LoVo (cell line): ENCODE results near the gene TMEM8B.

Experiments used
- DNase-seq: peaks from one replicate; pipeline ENCODE4 v3.0.0-alpha.2; 2016; ENCODE audit warnings: low spot score

TMEM8B gene

DNA sequence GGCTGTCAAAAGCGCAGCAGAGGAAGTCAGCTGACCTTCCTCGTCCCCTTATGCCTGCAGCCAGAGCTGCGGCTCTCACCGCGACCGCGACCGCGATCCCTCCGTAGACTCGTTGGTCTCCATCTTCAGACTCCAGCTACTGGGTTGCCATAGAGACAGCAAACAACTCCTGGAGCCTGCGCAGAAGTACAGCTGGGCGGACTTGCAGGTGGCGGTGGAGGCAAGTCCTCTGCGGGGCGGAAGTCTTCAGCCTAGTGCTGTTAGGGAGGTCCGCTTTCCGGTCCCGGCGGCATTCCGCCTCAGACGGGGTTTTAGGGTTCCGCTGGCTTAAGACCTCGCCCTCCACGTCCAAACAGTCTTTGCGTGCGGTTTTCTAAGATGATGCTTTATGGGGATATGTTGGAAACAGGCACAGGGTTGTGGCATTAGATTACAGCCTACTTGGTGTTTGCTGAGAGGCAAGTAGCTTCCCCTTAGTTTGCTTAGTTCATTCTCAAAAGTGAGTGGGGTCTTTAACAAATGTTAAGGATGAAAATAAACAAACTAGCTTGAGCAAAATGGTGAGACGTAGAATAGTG lies 16.9 kb upstream of the TMEM8B start, which contains the start of gene SPAG8:
SPAG8 (minus strand) TSS at position 238 of the 578 bp plus-strand sequence; CDS start at position 123, 115 bp downstream.
- DNase-seq: peak; percentile 16

DNA sequence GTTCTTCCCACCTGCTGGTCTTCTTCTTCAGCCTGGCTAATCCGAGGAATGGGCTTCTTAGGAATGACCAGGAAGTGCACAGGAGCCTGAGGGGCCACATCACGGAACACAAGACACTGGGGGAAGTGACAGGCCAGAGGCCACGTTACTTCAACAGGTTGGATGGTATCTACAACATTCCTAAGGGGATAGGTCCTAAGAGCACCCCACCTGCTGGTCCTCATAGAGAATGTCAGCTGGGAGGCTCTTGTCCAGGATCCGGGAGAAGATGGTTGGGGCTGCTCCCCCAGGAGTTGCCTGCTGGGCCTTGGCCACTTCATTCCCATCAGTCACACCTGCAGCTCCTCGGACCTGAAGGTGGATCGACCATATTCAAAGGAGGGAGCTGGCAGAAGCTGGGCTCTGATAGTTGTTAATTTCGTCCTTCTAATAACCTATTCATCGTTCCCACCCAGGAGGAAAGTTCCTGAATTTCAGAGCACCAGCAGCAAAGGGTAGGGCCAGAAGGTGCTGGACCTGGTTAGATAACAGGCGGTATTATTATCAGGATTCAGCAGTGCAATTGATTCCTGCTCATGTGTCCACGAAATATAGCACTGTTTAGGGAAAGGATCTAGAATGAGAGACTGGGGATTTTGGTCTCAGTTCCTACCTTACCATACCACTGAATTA lies 15.5 kb upstream of the TMEM8B start:
- peak; percentile 49 for DNase-seq

DNA sequence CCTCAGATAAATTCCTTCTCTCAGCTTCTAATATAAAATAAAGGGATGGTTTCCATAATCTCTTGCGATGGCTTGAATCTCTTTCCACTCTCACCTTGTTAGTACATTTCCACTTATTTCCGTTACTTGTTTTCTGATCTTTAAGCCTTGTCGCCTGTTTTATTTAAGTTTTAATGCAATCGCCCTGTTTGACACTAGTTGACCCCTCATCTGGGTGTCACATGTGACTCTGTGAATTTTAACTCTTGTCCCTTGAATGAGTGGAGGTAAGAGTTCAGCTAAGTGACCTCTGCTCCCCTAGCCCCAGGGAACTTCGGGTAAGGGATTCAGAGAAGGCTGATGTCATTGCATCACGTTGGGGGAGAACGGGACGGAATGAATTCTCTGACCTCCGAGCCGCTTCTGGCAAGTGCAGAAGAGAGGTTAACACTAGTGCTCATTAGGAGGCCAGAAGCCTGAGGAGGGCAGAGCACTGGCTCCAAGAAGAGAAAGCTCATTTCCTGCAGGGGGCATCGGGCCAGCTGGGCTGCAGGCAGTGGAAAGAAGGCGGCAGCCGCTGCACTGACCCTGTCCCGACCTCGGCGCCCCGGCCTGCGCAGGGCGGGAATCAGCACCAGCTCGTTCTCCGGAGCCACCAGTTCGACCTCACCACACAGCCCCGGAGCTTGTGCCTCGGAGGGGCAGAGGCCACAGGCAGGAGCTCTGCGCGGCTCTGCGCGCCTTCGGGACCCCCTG lies 14.8 kb upstream of the TMEM8B start:
- DNase-seq: peak; percentile 48

DNA sequence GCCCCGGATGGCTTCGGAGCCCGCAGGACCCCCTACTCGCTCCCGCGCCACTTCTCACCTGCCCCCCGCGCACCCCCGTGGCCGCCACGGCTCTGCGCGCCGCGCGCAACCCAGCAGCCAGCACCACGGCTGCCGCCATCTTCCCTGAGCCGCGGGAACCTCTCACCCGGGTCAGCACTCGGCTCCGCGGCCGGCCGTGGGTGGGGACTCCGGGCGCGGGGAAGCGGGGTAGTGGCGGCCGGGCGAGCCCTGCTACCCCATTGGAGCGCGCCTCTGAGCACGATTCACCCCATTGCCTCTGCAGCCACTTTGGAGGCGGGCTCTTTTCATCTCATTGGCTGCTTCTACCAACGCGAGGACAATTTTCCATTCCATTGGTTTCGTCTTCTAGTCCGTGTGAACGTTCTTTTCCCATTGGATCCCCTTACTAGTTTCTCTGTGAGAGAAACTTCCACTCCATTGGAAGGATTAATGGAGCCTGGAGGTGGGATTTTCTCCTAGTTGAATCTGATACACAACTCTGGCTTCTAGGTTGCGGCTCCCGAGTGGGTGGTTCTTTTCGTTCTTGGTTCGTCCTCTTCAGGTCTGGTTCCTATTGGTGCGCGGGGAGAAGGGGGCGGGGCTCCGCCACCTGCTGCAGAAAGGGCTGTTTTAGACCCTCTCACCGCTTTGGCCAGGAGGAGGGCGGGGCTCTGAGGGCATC lies 14.0 kb upstream of the TMEM8B start, which contains the start of gene HINT2:
HINT2 (minus strand) TSS at position 202 of the 703 bp plus-strand sequence; CDS start at position 139, 63 bp downstream.
- DNase-seq: peak; percentile 97

DNA sequence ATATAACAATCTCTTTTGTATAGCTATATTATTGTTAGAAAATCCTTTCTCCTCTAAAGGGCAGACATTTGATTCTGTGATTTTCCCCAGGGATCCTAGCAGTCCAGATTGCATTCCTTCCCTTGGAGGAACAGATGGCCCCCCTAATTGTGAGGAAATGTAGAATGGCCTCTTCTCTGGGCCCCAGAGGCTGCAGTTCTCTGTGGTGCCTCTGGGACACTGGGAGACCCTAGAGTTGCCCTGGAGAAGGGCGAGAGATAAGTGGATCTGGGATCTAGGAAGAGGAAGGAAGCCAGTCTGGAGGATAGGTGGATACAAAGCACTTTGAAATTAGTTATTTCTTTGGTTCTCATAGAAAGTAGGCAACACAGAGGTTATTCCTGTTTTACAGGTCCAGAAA lies 12.3 kb upstream of the TMEM8B start:
- DNase-seq: no peak

DNA sequence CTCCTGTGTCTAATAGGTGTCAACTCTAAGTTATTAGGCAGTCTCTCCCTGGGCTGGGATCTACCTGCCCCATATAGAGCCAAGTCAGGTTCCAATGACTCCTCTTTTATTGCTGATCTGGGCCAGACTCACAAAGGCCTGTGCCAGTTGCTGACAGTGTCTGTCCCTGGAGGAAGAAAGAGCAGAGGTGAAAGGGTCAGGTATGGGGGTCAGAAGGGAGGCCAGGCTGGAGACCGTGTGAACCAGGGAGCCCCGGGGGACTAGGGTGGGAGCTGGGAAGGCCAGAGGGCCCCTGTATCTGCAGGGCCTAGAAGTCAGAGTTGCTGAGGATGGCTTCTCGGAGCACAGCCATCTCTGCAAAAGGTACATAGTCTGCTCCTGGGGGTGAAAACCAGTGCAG lies 10.7 kb upstream of the TMEM8B start:
- no peak for DNase-seq

DNA sequence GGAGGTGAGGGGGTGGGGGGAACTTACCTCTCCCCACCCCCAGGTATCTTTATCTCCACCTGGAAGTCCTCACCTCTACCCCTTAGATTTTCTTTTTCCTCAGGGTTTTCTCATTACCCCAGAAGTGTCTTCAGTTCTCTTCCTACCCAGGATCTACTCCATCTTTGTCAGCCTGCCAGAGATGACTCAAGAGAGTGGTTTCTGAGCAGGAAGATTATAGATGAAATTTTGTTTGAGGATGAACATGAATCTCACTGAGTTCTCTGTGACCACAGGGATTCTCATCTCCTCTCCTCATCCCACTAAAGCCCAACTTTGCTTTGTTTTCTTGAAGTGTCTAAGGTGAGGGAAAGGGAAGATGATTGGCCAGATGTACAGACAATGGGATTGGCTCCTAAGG lies 9.0 kb upstream of the TMEM8B start:
- DNase-seq: no peak

DNA sequence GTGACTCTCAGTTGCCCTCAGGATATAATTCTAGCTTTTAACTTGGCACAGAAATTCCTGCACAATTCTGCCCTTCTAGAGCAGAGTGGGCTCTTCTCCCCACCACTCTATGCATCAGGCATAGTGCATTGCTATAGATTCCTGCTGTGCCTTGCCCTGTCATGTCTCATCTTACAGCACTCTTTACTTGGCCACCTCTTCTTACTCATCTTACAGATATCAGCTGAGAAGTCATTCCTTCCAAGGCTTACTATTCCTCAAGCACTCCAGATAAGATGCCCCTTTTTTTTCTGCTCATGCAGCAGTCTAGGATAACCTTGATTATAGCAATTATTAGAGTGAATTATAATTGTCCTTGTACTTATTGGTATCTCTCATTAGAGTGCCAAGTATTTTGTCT lies 6.1 kb upstream of the TMEM8B start:
- DNase-seq: no peak

DNA sequence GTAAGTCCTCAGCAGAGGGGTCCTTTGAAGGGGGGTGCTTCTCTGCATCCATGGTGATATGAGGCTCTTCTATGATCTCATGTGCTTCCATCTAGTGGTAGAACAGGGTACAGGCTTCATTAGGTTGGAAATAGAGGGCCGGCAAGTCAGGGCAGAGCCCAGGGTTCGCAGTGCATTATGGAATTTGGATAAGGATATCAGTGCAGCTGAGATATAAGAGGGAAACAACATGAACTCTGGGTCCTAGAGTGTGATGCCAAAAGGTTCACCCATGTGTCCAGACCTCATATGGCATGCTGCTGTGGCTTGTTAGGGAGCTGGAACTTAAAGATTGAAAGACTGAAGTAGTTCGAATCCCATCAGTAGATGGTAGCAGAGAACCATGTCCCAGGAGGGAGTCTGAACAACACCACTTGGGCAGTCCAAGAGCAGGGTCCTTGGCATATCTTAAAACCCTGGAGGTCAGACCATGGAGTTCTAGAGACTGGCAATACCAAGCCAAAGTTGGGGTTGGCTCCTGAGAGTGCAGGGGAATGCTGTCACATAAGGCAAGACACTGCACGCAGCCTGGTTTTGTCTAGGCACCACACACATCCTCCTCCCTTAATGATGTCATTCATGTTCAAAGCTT lies 2.8 kb upstream of the TMEM8B start:
- peak; percentile 48 for DNase-seq

DNA sequence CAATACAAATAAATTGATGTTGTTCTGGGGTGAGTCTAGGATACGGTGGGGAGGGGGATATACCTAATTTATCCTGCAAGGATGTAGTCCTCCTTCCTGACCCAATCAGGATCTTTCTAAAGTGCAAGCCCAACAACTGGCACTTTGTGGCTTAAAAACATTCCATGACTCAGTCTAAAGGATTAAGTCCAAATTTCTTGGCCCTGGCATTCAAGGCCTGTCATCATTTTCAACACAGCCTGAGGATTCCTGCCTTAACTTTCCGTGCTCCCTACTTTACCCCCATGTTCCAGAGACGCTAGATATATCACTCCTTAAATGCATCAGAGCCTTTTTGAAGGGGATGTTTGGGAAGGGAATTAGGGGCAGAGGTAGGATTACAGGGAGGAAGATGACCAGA lies 1.5 kb upstream of the TMEM8B start:
- DNase-seq: no peak

DNA sequence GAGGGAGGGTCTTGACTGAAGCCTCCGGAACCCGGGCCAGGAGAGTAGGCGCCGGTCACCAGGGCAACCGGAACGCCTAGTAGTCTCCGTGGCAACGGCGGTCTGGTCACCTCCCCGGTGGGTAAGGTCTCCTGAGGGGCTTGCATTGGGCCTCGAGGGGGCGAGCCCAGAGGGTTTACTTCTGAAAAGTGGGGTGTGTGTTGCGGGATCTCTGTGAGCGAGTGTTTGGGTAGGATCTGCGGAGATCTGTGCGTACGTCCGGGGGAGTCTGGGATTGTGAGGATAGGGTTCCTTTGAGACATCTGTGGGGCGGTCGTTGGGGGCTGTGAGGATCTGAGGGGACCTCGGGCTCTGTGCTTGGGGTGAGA lies 328 bp upstream of the TMEM8B start, which contains the start of gene FAM221B:
FAM221B (minus strand) TSS at position 17 of the 368 bp plus-strand sequence. CDS start 2,571 bp downstream, outside the sequence.
- no peak for DNase-seq

DNA sequence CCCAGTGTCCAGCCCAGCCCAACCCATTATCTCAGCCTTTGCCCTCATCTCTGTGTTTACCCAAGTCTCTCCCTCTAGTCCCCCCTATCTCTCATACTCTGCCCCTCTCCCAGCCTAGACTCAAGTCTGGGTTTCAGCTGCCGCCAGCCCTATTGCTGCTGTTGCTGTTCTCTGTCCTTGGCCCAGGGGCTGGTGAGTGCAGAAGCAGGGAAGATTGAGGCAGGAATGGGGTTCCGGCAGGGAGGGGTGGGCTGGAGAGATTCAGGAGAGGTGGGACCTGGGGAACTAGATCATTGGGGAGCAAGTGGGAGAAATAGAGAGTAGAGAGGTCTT lies 702 bp downstream of the TMEM8B start:
- no peak for DNase-seq

DNA sequence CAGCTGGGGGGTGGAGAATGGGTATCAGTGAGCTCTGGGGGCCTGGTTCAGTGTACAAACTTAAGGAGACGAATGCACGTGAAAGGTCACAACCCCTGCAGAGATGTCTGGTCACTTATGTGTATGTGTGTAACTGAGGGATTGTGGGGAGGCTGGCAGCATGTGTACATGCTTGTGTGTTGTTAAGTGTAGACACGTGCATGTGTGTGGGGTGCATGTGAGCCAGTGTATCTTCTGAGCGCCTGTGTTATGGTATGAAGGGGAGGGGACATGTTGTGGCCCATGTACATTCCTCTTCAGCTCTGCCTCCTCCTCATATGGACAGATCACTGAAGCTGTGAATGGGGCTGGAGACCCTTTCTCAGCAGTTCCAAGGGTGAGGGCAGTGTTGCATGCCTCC lies 2.0 kb downstream of the TMEM8B start:
- DNase-seq: no peak

DNA sequence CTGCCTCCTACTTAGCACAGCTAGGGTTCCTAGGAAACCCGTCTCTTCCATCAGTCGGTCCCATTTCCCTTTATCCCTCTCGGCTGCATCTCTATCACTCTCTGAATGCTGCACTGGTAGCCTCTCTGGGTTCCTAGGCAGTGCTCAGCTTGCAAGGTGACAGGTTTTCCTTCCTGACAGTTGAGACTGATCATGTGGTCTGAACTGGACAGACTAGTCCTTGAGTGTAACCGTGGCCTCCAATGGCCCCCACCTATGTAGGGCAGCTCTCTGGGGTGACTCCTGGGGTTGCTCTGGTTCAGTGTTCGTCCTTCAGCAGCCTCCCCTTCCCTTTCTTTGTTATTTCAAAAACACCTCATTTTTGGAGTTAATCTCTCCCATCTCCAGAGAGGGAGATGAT lies 3.8 kb downstream of the TMEM8B start:
- no peak for DNase-seq

DNA sequence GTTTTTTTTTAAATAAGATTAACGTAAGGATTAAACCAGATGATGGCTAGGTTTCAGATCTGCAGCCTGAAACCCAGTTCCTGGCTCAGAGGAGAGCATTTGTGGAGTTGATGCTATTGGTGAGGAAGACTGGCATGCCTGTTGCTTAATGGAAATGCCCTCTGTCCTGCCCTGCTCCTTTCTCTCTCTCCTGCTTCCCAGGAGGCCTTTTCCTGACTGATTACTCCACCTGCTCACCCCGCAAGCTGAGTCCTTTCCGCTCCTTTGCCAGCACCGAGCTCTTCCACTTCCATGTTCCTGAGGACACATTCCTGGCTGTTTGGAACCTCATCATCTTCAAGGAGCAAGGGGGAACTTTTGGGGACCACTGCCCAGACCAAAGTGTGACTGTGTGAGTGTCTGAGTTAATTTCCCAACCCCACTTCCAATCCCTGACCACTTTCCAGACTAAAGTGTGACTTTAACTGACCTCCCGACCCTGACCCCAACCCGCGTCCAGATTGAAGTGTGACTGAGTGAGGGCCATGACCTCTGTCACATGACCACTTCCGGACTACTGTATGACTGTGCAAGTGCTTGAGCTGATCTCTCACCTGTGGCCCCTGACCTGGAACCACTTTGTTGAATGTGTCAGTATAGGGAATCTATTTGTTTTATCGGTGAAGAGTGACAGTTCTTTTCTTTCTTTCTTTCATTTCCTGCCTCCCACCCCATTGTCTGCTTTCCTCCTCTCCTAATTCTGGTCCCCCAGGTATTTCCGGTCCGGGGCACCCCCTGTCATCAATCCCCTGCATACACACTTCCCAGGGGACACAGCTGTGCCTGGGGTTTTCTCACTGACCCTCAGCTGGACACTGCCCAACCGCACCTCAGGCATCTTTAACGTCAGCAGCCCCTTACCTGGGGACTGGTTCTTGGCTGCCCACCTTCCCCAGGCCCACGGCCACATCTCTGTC lies 5.5 kb downstream of the TMEM8B start:
- no peak for DNase-seq

DNA sequence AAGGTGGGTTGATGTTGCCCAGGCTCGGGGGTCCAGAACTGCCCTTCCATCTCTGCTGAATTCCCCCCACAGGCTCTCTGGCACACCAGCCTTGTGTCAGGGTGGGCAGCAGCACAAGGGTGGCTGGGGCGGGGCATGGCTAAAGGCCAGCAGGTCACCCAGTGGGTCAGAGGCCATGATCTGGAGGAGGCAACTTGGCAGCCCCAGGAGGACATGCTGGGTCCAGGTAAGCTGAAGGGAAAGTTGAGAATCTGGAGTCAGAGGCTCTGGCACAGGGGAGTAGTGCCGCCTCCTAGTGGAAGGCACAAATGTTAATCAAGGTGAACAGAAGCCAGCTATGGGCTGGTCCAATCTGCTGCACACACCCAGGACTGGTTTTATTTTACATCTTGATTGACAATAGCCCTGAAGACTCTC lies 6.2 kb downstream of the TMEM8B start:
- DNase-seq: no peak

DNA sequence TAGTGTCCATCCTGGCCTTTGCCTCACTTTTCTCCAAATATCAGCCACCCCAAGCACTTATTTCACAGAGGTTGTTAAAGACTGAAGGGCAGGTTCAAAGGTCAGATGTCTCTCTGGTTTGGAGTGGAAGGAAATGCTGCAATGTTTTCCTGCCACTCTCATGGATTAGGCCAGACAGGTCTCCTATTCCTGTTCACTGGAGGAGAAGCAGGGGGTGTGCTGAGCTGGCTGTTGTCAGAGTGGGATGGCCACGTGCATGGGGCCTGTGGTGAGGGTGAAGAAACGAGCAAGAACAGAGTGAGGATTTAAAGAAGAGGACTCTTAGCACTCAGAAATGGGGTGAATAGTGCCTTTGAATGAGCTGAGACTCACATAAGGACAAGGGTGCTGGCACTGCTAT lies 6.7 kb downstream of the TMEM8B start:
- DNase-seq: no peak

DNA sequence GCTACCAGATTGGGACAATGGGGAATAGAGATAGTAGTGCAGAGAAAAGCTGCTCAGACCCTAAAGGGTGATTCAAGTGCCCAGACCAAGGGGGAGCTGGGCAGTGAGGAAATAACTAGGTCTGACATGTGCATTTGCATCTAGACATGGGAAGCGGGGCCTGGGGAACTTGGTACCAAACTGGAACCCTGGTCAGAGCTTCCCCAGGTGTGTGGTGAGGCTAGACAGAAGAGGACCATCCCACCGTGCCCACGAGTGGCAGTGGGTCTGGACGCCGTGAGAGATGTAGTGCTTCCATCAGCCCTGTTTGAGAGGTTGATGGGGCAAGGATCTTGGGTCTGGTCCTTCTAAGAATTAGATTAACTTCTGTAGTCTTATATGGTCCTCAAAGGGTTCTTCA lies 7.6 kb downstream of the TMEM8B start:
- DNase-seq: no peak

DNA sequence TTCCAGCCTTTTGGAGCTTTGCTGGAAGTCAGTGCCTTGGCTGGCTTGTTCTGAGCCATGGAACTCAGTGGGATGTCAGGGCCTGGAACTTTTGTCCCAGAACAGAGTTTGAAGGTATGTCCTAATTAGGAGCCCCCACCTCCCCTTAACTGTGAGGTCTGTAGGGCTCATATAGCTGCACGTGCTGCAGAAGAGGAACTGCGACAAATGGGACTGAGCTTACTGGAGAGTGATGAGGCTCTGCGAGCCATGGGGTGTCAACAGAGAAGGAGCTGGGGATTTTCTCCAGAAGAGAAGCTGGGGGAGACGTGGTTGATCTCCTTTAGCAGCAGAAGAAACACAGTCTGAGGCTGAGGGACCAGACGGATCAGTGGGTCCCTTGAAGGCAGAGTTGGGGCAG lies 10.9 kb downstream of the TMEM8B start:
- DNase-seq: no peak

DNA sequence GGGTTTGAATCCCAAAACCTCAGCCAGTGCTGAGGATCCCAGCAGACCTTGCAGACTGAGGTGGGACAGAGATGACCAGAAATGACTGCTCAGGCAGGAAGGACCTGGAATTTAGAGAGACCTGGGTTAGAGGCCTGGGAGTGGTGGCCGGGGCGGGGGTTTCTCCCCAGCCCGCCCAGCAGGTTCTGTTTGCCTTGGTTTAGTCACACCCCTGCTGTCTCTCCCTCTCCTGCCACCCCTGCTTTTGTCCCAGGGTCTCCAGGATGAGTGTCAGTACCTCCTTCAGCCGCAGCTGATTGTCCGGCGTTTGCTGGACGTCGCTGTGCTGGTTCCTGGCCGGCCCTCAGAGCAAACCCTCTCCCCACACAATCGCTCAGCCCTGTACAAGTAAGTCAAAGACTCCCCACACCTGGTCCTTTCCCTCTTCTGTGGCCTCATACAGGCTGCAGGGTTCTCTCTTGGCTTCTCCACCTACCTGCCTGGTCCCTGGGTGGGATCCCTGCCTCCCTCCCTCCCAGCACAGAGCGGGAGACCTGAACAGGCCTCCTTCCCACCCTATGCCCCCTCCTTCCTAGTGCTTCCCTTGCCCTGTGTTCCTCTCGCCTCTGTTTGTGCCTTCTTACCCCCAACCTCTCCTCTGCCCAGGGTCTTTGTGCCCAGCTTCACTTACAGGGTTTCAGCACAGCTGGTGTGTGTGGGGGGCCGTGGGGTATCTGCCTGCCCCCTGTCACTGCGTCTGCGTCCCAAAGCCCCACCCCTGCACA lies 12.0 kb downstream of the TMEM8B start:
- no peak for DNase-seq

DNA sequence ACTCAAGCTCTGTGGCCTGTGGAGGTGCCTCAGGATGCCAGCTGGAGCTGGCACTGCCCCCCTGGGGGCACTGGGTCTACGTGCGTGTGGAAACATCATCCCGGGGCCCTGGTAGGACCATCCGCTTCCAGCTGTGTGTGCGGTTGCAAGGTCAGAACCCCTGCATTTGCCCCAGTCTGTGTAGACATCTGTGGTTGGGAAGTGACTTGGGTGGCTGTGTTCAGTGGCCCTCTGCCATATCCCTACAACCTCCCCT lies 12.5 kb downstream of the TMEM8B start:
- no peak for DNase-seq
